Measurements from ENCODE around the gene RASL11A. TPM values are rescaled to one million over a fixed set of nuclear protein-coding genes. Genes with fewer than 3 reads are reported as not detected.

RASL11A gene
- total RNA-seq, 6 experiments from 2014 or later: 3.3 to 9.6 (median 7.3) TPM

DNA sequence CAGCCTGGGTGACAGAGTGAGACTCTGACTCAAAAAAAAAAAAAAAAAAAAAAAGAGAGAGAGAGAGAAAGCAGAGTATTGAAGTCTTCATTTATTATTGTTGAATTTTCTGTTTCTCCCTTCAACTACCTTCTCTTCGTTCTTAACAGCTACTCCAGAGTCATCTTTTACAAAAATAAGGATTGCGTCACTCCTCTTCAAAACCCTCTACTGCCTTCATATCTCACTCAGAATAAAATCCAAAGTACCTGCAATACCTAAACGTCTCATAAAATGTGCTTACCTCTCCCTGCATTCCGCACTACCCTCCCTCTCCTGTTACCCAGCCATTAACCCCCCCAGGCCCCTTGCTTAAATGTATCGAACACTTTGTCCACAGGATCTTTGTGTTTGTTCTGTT is 36.7 kb upstream of the RASL11A start:
- no peak overlapping the region for H3K4me3 Mint-ChIP-seq
- peaks cover 11% of the 10 kb centered on the region for H3K36me3 Mint-ChIP-seq (ENCODE audit: low read depth)
- DNase-seq: no peak
- peaks cover 16% of the 10 kb centered on the region for H3K27me3 Mint-ChIP-seq (ENCODE audit: insufficient read depth)
- H3K27ac Mint-ChIP-seq: no peak overlapping the region
- no peaks in the 10 kb centered on the region for H3K4me1 Mint-ChIP-seq (ENCODE audit: low read depth)
- peaks cover 26% of the 10 kb centered on the region for H3K9me3 Mint-ChIP-seq
- TF ChIP-seq, protein P1, sequence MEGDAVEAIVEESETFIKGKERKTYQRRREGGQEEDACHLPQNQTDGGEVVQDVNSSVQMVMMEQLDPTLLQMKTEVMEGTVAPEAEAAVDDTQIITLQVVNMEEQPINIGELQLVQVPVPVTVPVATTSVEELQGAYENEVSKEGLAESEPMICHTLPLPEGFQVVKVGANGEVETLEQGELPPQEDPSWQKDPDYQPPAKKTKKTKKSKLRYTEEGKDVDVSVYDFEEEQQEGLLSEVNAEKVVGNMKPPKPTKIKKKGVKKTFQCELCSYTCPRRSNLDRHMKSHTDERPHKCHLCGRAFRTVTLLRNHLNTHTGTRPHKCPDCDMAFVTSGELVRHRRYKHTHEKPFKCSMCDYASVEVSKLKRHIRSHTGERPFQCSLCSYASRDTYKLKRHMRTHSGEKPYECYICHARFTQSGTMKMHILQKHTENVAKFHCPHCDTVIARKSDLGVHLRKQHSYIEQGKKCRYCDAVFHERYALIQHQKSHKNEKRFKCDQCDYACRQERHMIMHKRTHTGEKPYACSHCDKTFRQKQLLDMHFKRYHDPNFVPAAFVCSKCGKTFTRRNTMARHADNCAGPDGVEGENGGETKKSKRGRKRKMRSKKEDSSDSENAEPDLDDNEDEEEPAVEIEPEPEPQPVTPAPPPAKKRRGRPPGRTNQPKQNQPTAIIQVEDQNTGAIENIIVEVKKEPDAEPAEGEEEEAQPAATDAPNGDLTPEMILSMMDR (IDR thresholded peaks at IDR 0.05): no peak

DNA sequence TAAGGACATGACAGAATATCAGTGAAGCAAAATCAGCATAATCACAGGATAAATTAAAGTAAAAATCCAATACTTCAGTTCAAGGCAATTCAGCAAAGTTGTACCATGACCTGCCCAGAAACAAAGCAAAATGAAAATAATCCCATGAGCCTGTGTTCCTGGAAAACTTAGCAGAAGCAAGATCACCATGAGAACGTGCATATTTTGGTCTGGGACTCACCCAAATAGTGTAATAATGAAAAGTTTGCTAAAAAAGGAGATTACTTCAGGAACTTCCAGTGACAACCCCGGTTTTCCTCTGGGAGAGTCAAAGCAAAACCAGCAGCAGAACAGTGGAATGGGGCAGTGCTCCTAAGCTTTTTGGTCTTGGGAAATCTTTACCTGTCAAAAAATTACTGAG is 34.2 kb upstream of the RASL11A start:
- no peak for DNase-seq
- H3K27ac Mint-ChIP-seq: no peak overlapping the region
- H3K4me1 Mint-ChIP-seq (ENCODE audit: low read depth): no peaks in the 10 kb centered on the region
- peaks cover 12% of the 10 kb centered on the region for H3K27me3 Mint-ChIP-seq (ENCODE audit: insufficient read depth)
- peaks cover 11% of the 10 kb centered on the region for H3K36me3 Mint-ChIP-seq (ENCODE audit: low read depth)
- TF ChIP-seq, protein P1 (IDR thresholded peaks at IDR 0.05): no peak
- H3K4me3 Mint-ChIP-seq: no peak overlapping the region
- peaks cover 15% of the 10 kb centered on the region for H3K9me3 Mint-ChIP-seq

DNA sequence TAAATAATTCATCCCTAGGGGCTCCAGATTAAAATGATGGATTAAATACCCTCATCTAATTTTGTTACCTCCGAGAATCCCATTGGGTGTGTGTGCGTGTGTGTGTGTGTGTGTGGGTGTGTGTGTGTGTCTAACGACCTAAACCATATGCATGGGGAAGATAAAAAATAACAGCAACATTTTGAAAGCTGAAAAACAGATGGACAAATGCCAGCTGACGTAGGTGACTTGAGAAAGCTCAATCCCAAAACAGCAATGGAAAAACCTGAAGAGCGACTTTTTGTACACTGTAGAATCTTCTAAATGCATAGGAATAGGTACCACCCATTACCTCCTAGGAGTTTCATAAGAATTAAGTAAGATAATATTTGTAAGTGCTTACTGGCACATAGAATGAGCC is 27.9 kb upstream of the RASL11A start:
- TF ChIP-seq, protein P1 (IDR thresholded peaks at IDR 0.05): no peak
- DNase-seq: no peak
- no peaks in the 10 kb centered on the region for H3K4me1 Mint-ChIP-seq (ENCODE audit: low read depth)
- no peak overlapping the region for H3K27ac Mint-ChIP-seq
- no peaks in the 10 kb centered on the region for H3K36me3 Mint-ChIP-seq (ENCODE audit: low read depth)
- H3K27me3 Mint-ChIP-seq (ENCODE audit: insufficient read depth): peaks cover 13% of the 10 kb centered on the region
- H3K4me3 Mint-ChIP-seq: no peak overlapping the region
- no peaks in the 10 kb centered on the region for H3K9me3 Mint-ChIP-seq

DNA sequence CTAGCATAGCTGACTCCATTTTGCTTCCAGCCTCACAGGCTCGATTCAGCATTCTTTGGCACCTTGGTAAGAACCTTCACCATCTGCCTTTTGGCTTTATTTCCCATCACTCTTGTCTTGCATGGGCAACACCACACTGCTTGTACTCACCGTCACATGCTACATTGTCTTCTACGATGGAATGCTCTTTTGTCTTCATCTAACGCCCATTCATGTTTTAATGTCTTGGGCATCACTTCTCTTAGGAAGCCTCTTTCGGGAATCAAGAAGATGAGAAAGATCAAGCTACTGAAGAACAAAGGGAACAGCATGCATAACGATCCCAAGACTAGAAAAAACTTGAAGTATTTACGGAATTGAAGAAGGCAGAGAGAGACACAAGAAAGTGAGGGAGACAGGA is 25.0 kb upstream of the RASL11A start:
- Mint-ChIP-seq H3K27ac (no peak overlapping the region), H3K9me3 (no peaks in the 10 kb centered on the region), H3K27me3 (ENCODE audit: insufficient read depth) (peaks cover 6% of the 10 kb centered on the region), H3K4me3 (no peak overlapping the region), H3K4me1 (ENCODE audit: low read depth) (peaks cover 10% of the 10 kb centered on the region; the same call in 1 of the 2 replicates), H3K36me3 (ENCODE audit: low read depth) (no peaks in the 10 kb centered on the region)
- TF ChIP-seq, protein P1 (IDR thresholded peaks at IDR 0.05): no peak
- DNase-seq: no peak

DNA sequence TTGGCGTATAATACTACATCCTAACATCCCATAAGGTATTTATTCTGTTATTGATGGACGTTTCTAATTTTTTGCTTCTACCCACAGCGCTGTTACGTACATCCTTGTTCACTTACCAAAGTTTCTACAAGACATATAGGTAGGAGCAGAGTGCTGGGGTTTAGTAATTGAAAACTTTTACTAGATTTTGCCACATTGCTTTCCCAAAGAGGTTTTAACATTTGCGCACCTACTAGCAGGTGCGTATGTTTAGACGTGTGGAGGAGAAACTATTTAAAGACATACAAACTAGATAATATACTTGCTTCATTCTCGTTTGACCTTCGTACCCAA is 19.8 kb upstream of the RASL11A start:
- DNase-seq: no peak
- Mint-ChIP-seq H3K27ac (peak overlapping the region; percentile 100), H3K9me3 (no peaks in the 10 kb centered on the region), H3K27me3 (ENCODE audit: insufficient read depth) (no peaks in the 10 kb centered on the region), H3K4me1 (ENCODE audit: low read depth) (peaks cover 38% of the 10 kb centered on the region), H3K36me3 (ENCODE audit: low read depth) (peaks cover 38% of the 10 kb centered on the region), H3K4me3 (peak overlapping the region; percentile 98)
- TF ChIP-seq, protein P1 (IDR thresholded peaks at IDR 0.05): no peak

All from HFFc6 (cell line).